Measurements from ENCODE around the gene KIFC3. TPM values are rescaled to one million over a fixed set of nuclear protein-coding genes. Genes with fewer than 3 reads are reported as not detected.
"Not testable (repeated sequence)": the region's sequence is repeated elsewhere in the genome, so short reads cannot be mapped to it uniquely, and the experiment has no call there.

KIFC3 gene
- total RNA-seq, 1 donor from 2014 or later = 27.9 TPM

GRCh38 chr16:57786632-57787518, 15.4 kb downstream of the KIFC3 start:
- DNase-seq = no peak

GRCh38 chr16:57785924-57786323, 16.4 kb downstream of the KIFC3 start:
- DNase-seq = no peak

- no peak for DNase-seq
Observed at GRCh38 chr16:57785385-57785784, 16.9 kb downstream of the KIFC3 start.

- no peak for DNase-seq
Observed at GRCh38 chr16:57784334-57784733, 18.0 kb downstream of the KIFC3 start.

GRCh38 chr16:57783883-57784282, 18.4 kb downstream of the KIFC3 start:
- DNase-seq = no peak

- no peak for DNase-seq
Observed at GRCh38 chr16:57783116-57783515, 19.2 kb downstream of the KIFC3 start.

GRCh38 chr16:57782607-57783055, 19.7 kb downstream of the KIFC3 start:
- not testable (repeated sequence) for DNase-seq

GRCh38 chr16:57781741-57782606, 20.3 kb downstream of the KIFC3 start:
- DNase-seq = no peak

- no peak for DNase-seq
Observed at GRCh38 chr16:57781349-57781740, 20.9 kb downstream of the KIFC3 start.

GRCh38 chr16:57779836-57780235, 22.5 kb downstream of the KIFC3 start:
- DNase-seq = not testable (repeated sequence)

- DNase-seq = no peak
Observed at GRCh38 chr16:57778658-57779057, 23.6 kb downstream of the KIFC3 start.

- DNase-seq = peak; percentile 79
Observed at GRCh38 chr16:57775661-57776469, 26.4 kb downstream of the KIFC3 start.

- DNase-seq = no peak
Observed at GRCh38 chr16:57774705-57775285, 27.5 kb downstream of the KIFC3 start.

- no peak for DNase-seq
Observed at GRCh38 chr16:57773655-57774295, 28.5 kb downstream of the KIFC3 start.

- no peak for DNase-seq
Observed at GRCh38 chr16:57773019-57773418, 29.3 kb downstream of the KIFC3 start.

- DNase-seq = no peak
Observed at GRCh38 chr16:57771141-57771785, 31.0 kb downstream of the KIFC3 start.

GRCh38 chr16:57770361-57770760, 31.9 kb downstream of the KIFC3 start:
- no peak for DNase-seq

- DNase-seq = no peak
Observed at GRCh38 chr16:57769541-57770145, 32.6 kb downstream of the KIFC3 start.

- no peak for DNase-seq
Observed at GRCh38 chr16:57766714-57767348, 35.5 kb downstream of the KIFC3 start.

All from tongue (tissue), 2 donors.